HG02870 (cell line): ENCODE data around the gene PITPNC1.
A peak's percentile ranks its signal among the peaks of the same experiment; 100 is the strongest.

ENCODE experiments used
- ATAC-seq: cut with Tn5 transposase; IDR thresholded peaks from one replicate; pipeline ENCODE4 v1.9.1; 2021; ENCODE audit warnings: mild to moderate bottlenecking, moderate library complexity; ENCODE audit not compliant: unreplicated experiment

The PITPNC1 gene

DNA sequence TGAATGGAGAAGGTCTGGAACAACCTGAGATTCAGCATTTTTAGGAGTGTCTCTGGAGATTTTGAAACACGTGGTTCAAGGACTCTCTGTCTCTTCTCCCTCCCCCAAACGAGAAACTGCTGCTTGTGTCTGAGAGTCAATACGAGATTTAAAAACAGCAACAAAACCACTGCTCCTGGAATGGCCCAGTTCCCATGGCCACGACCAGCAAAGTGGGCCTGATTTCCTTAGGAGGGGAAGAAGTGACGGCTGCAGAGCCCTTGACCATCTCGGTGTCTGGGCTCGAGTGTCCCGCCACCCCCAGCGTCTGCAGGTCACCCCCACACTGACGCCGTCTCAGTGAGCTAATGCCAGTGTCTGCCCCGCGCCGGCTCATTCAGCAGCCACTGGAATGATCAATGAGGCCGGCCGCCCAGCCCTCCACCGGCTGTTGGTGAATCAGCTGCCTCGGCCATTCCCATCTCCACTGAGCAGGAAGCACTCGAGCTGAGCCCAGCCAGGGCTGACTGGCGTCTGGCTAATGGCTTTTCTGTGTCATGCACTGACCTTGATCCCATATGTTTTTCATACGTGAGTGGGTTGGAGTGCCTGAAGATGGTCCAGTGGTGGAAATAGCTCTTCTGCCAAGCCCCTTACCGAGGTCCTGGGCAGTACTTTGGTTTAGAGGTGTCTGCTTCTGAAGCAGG, 151.8 kb downstream of the PITPNC1 start:
- ATAC-seq = no peak

DNA sequence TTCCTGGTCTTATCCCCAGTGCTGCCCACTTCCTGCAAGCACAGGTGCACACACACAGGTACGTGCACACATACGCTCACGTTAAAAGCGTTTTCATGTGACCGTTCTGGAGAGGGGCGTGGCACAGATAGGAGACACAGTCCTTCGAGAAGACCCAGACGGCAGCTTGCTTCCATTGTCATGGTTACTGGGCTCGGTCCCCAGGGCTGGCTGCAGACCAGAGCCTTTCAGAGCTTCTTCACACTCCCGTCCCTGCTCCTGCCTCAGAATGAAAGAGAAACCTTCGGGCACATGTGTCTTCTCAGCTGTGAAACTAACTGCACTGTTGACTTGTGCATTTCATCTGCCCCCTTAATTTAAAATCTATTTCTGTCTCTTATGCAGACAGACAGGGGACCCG, 154.2 kb downstream of the PITPNC1 start:
- ATAC-seq = peak; percentile 85

DNA sequence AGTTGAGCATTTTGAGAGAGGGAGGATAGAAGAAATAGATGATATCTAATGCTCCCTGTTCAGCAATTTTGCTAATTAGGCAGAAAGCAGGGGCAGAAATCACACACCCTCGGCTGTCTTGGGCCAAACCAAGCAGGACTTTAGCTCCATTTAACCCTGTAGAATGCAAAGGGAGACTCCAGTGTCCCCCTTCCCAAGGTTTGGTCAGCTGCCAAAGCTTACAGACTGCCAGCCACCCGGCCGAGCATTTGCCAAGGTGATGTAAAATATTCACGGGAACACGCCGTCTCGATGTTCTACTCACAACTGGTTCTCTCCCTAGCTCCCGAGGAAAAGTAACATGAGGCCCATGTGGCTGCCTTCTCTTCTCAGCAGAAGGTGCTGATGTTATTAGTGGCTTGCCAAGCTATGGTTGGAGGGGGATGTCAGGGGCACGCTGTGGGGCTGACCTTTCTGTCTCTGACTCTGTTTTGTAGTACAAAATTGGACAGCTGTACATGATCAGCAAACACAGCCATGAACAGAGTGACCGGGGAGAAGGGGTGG, 155.3 kb downstream of the PITPNC1 start:
- ATAC-seq = no peak

DNA sequence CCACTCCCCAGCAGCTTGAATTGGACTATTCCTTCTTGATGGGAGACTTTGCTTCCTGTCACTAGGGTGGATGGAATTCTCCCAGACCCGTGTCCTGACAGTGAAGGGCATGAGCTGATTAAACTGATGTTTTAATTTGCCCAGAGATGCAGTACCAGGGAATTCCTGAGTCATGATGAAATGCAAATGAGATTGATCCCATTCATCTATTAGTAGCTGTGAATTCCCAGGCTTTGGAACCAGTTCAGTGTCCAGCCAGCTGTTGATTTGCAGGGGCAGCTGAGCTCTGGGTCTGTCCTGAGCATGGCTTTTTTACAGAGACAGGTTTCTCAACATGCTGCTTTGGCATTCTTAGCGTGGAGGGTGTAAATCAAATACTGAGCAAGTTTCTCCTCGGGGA, 157.9 kb downstream of the PITPNC1 start:
- ATAC-seq = no peak

DNA sequence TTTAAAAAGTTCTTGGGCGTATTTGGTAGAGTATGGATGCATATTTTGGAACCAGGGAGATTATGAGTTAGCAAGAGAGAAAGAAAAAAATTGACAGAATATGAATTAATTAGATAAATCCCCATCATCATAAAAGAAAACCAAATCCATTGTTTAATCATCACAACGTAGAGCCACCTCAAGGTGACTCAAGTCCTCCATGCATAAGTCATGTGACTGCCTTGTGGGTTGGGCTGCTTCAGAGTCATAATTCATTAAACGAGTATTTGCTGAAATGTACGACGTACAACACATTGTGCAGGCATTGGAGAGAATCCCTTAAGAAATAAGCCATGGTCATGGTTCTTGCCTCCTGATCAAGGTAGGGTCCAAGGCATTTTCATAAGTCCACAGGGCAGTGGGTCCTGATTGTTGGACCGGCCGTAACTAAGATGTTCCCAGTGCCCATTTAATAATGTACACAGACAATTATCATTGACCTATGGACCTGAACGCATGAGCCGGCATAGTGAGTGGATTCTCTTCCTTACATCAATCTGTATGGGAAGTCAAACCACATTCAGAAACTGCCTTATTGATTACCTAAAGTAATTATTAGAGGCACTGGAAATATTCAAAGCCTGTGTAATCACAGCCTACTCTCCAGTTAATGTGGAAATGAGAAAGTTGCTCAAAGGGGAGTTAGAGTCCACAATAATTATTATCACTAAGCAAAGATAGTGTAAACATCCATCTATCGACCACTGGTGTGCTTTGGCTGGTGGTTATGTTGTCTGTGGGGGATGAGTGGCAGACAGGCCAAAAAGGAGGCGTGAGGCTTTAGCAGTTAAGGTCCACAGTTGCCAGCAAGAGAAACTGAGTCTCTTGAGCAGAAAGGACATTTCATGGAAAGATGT, 165.4 kb downstream of the PITPNC1 start:
- ATAC-seq = no peak

DNA sequence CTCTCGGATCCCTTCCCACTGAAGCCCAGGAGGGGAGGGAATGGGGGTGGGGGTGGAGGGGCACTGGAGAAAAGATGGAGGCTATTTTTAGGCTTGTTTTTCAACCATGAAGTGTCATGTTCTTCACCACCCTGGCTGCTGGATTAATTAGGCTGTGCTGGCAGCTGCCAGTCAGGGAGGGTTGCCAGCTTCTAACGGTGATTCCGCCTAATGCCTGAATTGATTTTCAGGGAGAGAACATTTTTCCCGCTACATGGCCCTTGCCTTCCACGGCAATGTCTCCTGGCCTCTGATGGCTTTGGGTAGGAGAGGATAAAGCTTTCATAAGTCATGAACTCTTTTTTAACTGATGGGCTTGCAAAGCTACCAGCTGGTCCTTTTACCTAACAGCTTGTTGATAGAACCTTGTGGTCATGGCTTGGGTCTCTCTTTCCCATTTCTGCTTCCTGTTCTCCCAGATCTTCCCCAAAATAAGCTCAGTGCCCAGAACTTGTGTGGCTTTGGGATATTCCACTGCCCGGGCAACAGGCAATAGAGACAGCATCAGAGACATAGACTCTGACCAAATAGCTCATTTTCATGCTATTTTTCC, 167.4 kb downstream of the PITPNC1 start:
- no peak for ATAC-seq

DNA sequence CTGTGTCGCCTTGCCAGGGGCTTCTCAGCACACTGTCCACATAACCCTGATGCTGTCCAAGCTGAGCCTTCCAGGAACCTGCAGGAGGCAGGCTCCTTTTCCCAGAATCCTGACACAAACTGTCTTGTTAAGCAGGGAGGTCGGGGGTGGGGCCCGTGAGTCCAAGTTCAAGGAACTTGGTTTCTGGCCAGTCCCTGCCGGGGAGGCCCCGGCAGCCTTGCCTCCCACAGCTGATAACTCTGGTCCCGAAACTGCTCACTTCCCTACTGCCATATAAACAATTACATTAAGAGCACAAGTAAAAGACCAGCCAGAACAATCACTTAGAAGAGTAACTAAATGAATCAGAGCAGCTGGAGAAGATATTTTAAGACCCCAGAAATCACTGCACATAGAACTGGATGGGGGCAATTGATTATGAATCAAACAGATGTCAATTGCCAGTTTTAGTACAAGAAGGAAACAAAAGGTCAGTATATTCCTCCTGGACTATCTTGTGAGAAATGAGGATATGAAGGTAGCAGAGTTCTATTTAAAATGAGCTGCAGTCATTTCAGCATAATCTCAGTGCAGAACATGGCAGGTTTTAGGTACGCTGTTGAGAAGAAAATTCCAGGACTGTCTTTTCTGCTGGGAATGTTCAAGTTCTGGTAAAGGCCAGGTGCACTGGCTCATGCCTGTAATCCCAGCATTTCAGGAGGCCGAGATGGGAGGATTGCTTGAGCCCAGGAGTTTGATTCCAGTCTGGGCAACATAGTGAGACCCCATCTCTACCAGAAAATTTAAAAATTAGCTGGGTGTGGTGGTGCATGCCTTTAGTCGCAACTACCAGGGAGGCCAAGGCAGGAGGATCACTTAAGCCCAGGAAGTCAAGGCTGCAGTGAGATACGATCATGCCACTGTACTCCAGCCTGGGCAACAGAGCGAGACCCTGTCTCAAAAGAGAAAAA, 169.8 kb downstream of the PITPNC1 start:
- ATAC-seq = peak; percentile 94

DNA sequence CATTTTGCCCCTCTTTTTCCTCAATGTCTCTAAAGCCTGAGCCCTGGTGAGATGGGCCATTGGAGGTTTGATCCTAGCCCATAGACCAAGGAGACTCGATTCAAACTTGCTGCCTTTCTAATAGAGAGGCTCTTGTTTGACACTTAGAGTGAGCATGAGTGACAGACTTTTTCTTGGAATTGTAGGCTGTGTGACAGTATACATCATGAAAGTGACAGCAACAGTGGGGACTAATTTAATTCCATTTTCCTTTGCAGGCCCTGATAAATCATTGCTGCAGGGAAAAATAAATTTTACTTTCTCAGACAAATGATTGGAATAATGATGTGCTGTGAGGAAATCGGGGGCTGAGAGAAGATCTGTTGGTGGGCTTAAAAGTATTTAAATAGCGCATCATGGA, 171.6 kb downstream of the PITPNC1 start:
- no peak for ATAC-seq

DNA sequence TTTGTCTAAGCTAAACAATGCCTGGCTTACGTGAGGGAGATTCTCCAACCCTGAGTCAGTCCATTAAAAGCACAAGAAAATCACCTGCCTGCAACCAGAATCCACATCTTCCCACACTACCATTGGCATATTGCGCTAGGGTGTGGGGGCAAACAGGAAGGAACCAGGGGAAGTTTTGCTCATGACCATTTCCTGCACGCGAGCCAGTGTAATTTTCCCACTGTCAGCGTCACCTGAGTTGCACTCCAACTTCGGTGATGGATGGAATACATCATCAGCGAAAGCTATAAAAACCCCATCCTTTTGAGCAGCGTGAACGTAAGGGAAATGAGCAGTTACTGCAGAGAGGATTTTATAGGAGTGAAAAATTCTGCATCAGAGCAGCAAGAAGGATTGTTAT, 172.7 kb downstream of the PITPNC1 start:
- ATAC-seq = no peak

DNA sequence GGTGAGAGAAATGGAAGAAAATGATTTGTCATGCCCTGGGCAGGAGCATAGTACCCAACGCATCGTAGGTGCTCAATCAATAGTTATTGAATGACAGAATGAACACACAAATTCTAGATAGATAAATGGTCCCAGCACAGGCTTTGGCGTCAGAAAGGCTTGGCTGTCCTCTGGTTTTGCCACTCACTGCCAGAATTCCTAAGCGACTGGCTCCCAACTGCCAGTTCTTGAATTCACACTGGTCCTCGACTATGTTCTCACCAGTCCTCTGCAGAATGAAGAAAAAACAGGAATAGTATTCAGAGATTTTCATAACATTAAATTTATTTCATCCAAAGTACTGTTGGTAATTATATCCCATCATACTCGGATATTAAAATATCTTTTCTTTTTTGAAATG, 177.6 kb downstream of the PITPNC1 start:
- no peak for ATAC-seq

DNA sequence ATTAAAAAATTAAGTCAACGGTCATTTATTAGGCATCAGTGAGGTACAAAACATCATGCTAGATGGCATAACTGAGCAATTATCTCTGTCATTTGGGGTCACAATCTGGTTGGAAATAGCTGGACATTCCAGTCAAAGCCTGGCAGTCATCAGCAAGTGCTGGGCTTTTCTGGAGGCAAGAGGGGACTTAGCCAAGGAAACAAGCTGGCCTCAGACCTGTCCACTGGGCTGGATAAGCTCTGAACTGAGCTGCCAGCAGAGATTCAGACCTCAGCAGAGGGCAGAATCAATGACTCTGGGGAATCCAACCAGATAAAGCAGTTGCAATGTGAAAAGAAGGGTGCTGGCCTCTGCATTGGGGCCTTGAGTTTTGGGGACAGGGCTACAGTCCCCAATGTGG, 178.8 kb downstream of the PITPNC1 start:
- ATAC-seq = no peak

DNA sequence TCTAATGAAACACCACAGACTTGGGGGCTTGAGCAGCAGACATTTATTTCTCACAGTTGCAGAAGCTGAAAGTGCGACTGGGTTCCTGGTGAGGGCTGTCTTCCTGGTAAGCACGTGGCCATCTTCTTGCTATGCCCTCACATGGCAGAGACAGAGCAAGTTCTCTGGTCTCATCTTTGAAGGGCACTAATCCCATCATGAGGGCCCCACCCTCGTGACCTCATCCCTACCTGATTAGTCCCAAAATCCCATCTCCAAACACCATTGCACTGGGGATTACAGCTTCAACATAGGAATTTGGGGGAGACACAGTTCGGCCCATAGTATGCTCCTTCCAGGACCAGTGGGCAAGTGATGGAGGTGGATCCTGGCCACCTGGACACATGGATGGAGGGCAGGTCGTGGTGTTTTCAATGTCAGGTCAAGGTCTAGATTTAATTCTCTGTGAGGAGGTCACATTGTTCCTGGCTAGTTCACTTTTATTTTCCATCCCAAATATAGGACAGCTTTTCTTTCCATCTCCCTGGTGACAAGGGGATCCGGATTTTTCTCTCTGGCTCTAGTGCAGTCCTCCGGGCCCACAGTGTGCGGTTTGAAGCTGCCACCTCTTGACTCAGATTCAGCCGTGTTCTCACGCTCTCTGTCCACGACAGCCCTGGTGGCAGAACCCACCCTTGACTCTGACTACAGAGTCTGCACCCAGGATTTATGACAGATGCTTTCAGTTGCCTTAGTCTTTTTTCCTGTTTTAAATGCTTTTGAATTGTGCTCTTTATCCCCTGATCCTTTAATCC, 180.2 kb downstream of the PITPNC1 start:
- no peak for ATAC-seq

DNA sequence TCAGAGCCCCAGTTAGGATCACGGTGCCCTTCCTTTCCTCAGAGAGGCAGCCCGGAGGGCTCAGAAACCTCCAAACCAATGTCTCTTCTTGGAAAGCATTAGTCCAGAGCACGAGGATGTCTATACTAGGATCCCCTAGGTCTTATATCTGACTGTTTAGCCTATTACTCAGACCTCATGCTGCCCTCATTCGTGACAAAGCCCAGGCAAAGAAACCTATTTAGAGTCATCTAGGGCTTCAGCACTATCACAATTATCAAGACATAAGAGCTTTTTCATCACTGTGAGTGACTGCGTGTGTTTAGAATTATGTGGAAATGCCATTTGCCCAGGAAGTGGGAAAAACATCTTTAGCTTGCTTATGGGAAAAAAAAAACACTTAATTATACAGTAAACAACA, 180.8 kb downstream of the PITPNC1 start:
- ATAC-seq = no peak

DNA sequence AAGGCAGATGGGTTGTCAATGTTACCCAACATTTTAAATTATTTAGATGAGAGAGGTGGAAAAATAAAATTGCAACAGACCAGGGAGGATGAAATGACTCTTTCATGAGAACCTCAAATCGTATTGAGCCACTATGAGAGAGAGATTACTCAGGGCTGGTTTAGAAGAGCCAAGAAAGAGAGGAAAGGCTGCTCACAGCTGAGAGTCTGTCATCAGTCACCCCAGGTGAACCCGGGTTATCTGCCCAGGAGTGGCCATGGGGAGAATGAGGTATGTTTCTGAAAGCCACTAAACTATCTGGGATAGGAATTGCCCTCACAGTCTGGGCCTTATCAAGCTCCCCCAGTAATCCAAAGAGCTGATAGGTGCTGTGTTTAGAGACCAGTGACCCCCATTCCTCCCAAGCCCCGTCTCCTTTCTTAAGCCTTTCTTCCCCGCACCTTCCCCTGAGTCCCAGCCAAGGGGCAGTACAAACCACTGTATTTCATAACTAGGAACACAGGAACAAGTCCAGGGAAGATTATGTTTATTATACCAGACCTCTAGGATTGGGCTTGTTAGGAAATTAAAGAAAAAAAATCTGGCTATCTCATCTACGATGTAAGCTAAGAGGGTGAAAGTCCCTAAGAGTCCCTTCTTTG, 181.8 kb downstream of the PITPNC1 start:
- ATAC-seq = no peak

DNA sequence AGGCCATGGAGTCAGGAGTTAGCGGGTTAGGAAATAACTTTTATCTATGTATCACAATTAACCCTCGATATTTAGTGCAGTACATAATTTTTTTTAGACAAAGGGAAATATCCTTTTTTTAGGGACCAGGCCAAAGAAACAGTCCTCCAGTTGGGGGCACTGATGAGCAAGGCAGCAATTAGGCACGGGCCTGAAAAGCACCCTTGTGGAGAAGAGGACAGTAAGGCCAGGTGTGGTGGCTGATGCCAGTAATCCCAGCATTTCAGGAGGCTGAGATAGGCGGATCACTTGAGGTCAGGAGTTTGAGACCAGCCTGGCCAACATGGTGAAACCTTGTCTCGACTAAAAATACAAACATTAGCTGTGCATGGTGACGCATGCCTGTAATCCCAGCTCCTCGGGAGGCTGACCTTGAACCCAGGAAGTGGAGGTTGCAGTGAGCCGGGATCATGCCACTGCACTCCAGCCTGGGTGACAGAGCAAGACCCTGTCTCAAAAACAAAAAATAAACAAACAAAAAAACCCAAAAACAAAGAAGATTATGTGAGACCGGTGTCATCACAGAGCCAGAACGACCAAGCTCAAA, 182.4 kb downstream of the PITPNC1 start:
- no peak for ATAC-seq

DNA sequence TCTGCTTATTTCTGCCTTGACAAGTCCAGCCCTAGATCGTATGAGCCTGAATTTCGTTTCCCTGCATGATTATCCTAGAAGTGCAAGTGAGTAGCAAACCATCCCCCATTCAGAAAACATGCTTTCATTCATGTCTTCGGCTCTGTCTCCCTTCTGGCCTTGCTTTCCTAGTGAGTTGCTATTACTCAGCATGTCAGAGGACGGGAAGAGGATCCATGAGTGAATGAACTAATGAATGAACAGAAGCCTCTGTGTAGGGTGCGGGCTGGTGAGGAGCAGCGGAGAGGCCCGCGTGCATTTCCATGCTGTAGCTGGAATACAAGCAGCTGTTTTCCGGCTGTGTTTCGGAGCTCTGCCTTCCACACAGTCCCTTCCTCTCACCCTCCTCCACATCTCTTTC, 184.9 kb downstream of the PITPNC1 start:
- ATAC-seq = no peak

DNA sequence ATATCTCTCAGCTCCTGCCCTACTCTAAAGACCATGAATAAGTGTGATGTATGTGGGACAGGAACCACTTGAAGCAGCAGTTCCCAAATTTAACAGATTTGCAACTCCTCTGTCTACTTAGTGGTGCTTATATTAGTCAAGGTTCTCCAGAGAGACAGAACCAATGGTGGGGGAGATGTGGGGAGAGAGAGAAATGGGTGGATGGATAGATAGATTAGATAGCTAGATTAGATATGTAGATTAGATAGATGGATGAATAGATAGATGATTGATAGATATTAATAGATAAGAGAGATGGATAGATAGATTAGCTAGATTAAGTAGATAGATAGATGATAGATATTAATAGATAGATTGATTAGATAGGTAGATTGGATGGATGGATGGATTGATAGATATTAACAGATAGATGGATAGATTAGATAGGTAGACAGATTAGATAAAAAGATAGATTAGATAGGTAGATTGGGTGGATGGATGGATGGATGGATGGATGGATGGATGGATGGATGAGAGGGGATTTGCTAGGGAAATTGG, 186.7 kb downstream of the PITPNC1 start:
- no peak for ATAC-seq

DNA sequence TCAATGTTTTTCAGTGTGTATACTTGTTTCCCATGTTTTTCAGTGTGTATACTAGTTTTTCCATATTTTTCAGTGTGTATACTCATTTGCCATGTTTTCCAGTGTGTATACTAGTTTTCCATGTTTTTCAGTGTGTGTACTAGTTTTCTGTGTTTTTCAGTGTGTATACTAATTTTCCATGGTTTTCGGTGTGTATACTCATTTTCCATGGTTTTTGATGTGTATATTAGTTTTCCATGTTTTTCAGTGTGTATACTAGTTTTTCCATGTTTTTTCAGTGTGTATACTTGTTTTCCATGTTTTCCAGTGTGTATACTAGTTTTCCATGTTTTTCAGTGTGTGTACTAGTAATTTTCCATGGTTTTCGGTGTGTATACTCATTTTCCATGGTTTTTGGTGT, 188.0 kb downstream of the PITPNC1 start:
- no peak for ATAC-seq

DNA sequence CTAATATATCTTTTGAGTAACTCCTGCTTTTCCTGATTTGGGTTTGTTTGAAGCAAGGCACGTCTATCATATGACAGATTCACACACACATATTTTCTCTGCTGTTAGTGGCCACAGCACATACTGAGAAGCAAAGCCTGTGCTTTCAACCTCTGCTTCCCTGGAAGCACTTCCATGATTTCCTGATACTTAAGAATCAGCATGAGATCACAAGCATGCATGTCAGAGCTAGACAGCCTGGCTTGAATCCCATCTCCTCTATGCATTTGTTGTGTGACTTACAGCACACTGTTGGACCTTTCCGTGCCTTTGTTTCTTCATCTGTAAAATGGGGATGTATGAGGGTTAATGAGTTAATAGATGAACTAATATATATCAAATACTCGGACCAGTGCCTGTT, 189.6 kb downstream of the PITPNC1 start:
- ATAC-seq = no peak
